DND-41 (cell line): ENCODE measurements around the gene RNU6-8.

Experiments used
- CTCF ChIP-seq: IDR thresholded peaks from 2 replicates; pipeline ENCODE4 v1.5.1; 2012; ENCODE audit warnings: borderline replicate concordance, low read length, moderate library complexity, mild to moderate bottlenecking; ENCODE audit not compliant: poor library complexity, severe bottlenecking; ENCODE audit errors: extremely low read depth
- EZH2 ChIP-seq: IDR thresholded peaks from 3 replicates; pipeline ENCODE4 v1.6.1; 2012; ENCODE audit warnings: borderline replicate concordance, low read depth, mild to moderate bottlenecking, moderate library complexity, low read length, inconsistent platforms; ENCODE audit not compliant: severe bottlenecking

GRCh38 chr14:32166029-32166428, 37.0 kb downstream of the RNU6-8 start:
- TF ChIP-seq EZH2, result no peak
- no peak for TF ChIP-seq CTCF
